Caco-2 (cell line): ENCODE measurements around the gene SAMSN1. TPM values are rescaled to one million over a fixed set of nuclear protein-coding genes. Genes with fewer than 3 reads are reported as not detected.

Experiments used
- BruUV-seq: library from RNA; stranded (reverse); fragments of 400-500 nt; replicated peaks from 2 replicates; lab custom pipeline; 2021; lab: Mats Ljungman, UMichigan
- CTCF ChIA-PET: fragments of 300-600 bp; sonication (Branson Sonifier 250); formaldehyde crosslinking; loops from one replicate; lab custom pipeline; 2022; ENCODE audit warnings: antibody characterized with exemption; lab: Charles Lee
- POLR2A ChIA-PET: fragments of 300-600 bp; sonication (Branson Sonifier 250); formaldehyde crosslinking; loops from one replicate; lab custom pipeline; 2022; ENCODE audit warnings: antibody characterized with exemption; lab: Charles Lee
- DNase-seq, 2 experiments: peaks; one replicate each; pipeline versions ENCODE4 v3.0.0 to v3.0.0-alpha.2; 2020 to 2022
- H3K27me3 ChIP-seq: replicated peaks from 2 replicates; pipeline ENCODE4 v1.6.0; 2011; ENCODE audit warnings: low read length; ENCODE audit not compliant: control insufficient read depth, insufficient read depth
- H3K36me3 ChIP-seq: 2 replicates; pipeline ENCODE4 v1.5.1; 2011; ENCODE audit warnings: low read length; ENCODE audit not compliant: control insufficient read depth, insufficient read depth
- H3K4me1 ChIP-seq: fragments of 250-450 bp; sonication (Bioruptor Pico); 2 replicates; pipeline ENCODE4 v1.5.1; 2020; ENCODE audit warnings: mild to moderate bottlenecking
- H3K4me3 ChIP-seq: 2 replicates; pipeline ENCODE4 v1.5.1; 2011; ENCODE audit warnings: low read depth, mild to moderate bottlenecking, control low read depth, low read length
- H3K9me3 ChIP-seq: fragments of 250-450 bp; sonication (Bioruptor Pico); 2 replicates; pipeline ENCODE4 v1.5.1; 2020; ENCODE audit warnings: mild to moderate bottlenecking, moderate library complexity
- H3K27ac Mint-ChIP-seq: one replicate; pipeline ENCODE4 v1.8.0; 2022; ENCODE audit warnings: mixed read lengths; ENCODE audit not compliant: unreplicated experiment
- H3K27me3 Mint-ChIP-seq: one replicate; pipeline ENCODE4 v1.8.0; 2022; ENCODE audit warnings: mixed read lengths; ENCODE audit not compliant: insufficient read depth, unreplicated experiment
- H3K36me3 Mint-ChIP-seq: one replicate; pipeline ENCODE4 v1.8.0; 2022; ENCODE audit warnings: mild to moderate bottlenecking, mixed read lengths; ENCODE audit not compliant: insufficient read depth, unreplicated experiment
- H3K4me1 Mint-ChIP-seq: one replicate; pipeline ENCODE4 v1.8.0; 2022; ENCODE audit warnings: low read depth, mixed read lengths; ENCODE audit not compliant: unreplicated experiment
- H3K4me3 Mint-ChIP-seq: one replicate; pipeline ENCODE4 v1.8.0; 2022; ENCODE audit warnings: mild to moderate bottlenecking, moderate library complexity, mixed read lengths; ENCODE audit not compliant: unreplicated experiment
- H3K9me3 Mint-ChIP-seq: one replicate; pipeline ENCODE4 v1.8.0; 2022; ENCODE audit warnings: mixed read lengths; ENCODE audit not compliant: unreplicated experiment
- intact Hi-C: fragments of 100-400 bp; cut with micrococcal nuclease; formaldehyde crosslinking; loops from one replicate; pipeline ENCODE4 v1.10.0; 2022; ENCODE audit not compliant: unreplicated experiment
- total RNA-seq: library from RNA; stranded (reverse); gene quantifications from 2 replicates; pipeline ENCODE4 v1.2.3, GENCODE V29; 2022
- TF ChIP-seq, protein P1 (sequence below), 2 experiments: fragments of 200-600 bp in 1 of 2; IDR thresholded peaks; 1 replicate in 1 of 2; 2 replicates in 1 of 2; pipeline versions ENCODE4 v1.5.1 to v1.8.0; 2011 to 2022; ENCODE audit warnings: antibody characterized with exemption in 1 of 2, control low read depth in 1 of 2, inconsistent platforms in 1 of 2, low read depth in 1 of 2, low read length in 1 of 2, mild to moderate bottlenecking in 1 of 2, moderate library complexity in 1 of 2; ENCODE audit not compliant: insufficient read depth in 1 of 2, severe bottlenecking in 1 of 2, unreplicated experiment in 1 of 2

Gene SAMSN1
- total RNA-seq, 1 experiment from 2014 or later: not detected

- Mint-ChIP-seq H3K9me3 (no peaks in the 10 kb centered on the region), H3K27ac (no peak overlapping the region), H3K4me1 (no peaks in the 10 kb centered on the region), H3K36me3 (no peaks in the 10 kb centered on the region), H3K27me3 (no peaks in the 10 kb centered on the region), H3K4me3 (no peak overlapping the region)
- intact Hi-C loops: no loop called here
- ChIA-PET CTCF (no interaction called here), POLR2A (no interaction called here)
- no peak for DNase-seq
- BruUV-seq: no TSS peak
- H3K9me3 ChIP-seq: no peaks in the 10 kb centered on the region
- no peaks in the 10 kb centered on the region for H3K36me3 ChIP-seq
- H3K4me1 ChIP-seq: no peaks in the 10 kb centered on the region
- TF ChIP-seq, protein P1, sequence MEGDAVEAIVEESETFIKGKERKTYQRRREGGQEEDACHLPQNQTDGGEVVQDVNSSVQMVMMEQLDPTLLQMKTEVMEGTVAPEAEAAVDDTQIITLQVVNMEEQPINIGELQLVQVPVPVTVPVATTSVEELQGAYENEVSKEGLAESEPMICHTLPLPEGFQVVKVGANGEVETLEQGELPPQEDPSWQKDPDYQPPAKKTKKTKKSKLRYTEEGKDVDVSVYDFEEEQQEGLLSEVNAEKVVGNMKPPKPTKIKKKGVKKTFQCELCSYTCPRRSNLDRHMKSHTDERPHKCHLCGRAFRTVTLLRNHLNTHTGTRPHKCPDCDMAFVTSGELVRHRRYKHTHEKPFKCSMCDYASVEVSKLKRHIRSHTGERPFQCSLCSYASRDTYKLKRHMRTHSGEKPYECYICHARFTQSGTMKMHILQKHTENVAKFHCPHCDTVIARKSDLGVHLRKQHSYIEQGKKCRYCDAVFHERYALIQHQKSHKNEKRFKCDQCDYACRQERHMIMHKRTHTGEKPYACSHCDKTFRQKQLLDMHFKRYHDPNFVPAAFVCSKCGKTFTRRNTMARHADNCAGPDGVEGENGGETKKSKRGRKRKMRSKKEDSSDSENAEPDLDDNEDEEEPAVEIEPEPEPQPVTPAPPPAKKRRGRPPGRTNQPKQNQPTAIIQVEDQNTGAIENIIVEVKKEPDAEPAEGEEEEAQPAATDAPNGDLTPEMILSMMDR (IDR thresholded peaks at IDR 0.05; ENCODE audit: insufficient read depth in 1 of 2, low read depth in 1 of 2, low read length in 1 of 2, severe bottlenecking in 1 of 2, unreplicated experiment in 1 of 2): no peak
- no peaks in the 10 kb centered on the region for H3K27me3 ChIP-seq
- H3K4me3 ChIP-seq: no peak overlapping the region
Measured at GRCh38 chr21:14542638-14543037, 3.5 kb downstream of the SAMSN1 start.

DNA sequence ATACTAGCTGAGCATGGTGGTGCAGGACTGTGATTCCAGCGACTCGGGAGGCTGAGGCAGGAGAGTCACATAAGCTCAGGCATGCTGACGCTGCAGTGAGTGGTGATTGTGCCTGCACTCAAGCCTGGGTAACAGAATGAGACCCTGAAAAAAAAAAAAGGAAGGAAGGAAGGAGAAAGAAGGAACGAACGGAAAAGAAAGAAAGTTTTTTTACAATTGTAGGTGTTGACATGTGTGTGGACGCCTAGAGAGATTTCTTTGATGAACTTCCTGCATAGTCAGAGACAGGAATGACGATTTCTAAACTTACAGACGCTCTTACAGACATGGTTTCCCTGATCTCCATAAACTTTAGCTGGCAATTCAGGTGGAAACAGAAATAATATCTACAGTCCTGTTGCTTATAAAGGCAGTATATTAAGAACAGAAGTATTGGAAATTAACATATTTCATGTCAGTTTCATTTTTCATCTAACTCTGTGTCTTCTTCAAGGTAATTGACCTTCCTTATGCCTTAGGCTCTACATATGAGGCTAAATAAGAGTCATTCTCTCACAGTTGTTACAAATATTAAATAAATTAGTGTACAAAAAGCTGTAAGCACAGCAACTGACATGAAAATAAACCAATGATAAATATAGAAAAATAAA is 4.1 kb downstream of the SAMSN1 start:
- H3K4me3 Mint-ChIP-seq: no peak overlapping the region
- no peak for DNase-seq
- no peaks in the 10 kb centered on the region for H3K9me3 Mint-ChIP-seq
- H3K36me3 Mint-ChIP-seq: no peaks in the 10 kb centered on the region
- Histone ChIP-seq H3K9me3 (no peaks in the 10 kb centered on the region), H3K4me3 (no peak overlapping the region), H3K4me1 (no peaks in the 10 kb centered on the region), H3K36me3 (no peaks in the 10 kb centered on the region), H3K27me3 (no peaks in the 10 kb centered on the region)
- intact Hi-C loops: no loop called here
- H3K27me3 Mint-ChIP-seq: no peaks in the 10 kb centered on the region
- CTCF ChIA-PET: no interaction called here
- POLR2A ChIA-PET: no interaction called here
- no TSS peak for BruUV-seq
- no peaks in the 10 kb centered on the region for H3K4me1 Mint-ChIP-seq
- no peak overlapping the region for H3K27ac Mint-ChIP-seq
- TF ChIP-seq, protein P1 (IDR thresholded peaks at IDR 0.05; ENCODE audit: insufficient read depth in 1 of 2, low read depth in 1 of 2, low read length in 1 of 2, severe bottlenecking in 1 of 2, unreplicated experiment in 1 of 2): no peak

DNA sequence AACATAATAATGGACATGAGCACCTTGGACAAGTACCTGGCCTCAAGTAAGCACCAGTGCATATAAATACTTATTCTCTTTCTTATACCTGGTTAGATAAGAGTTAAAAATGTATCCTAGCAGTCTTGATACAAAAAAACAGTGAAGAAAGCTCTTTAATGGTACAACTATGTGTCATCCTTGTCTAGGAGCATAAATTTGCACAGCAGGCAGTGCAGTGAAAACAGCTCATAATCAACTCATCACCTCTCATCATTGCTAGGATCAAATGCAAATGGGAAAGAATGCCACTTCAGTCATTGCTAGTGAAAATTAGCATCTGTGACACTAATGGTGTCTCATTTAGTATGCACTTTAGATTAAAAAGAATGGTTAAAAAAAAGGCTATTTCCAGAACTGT is 7.6 kb downstream of the SAMSN1 start:
- no TSS peak for BruUV-seq
- Mint-ChIP-seq H3K9me3 (peaks cover 15% of the 10 kb centered on the region), H3K4me3 (no peak overlapping the region), H3K27ac (no peak overlapping the region), H3K27me3 (no peaks in the 10 kb centered on the region), H3K36me3 (no peaks in the 10 kb centered on the region), H3K4me1 (no peaks in the 10 kb centered on the region)
- DNase-seq: no peak
- ChIA-PET CTCF (no interaction called here), POLR2A (no interaction called here)
- Histone ChIP-seq H3K4me3 (no peak overlapping the region), H3K27me3 (no peaks in the 10 kb centered on the region), H3K4me1 (no peaks in the 10 kb centered on the region), H3K9me3 (no peaks in the 10 kb centered on the region), H3K36me3 (no peaks in the 10 kb centered on the region)
- intact Hi-C loops: no loop called here
- TF ChIP-seq, protein P1 (IDR thresholded peaks at IDR 0.05; ENCODE audit: insufficient read depth in 1 of 2, low read depth in 1 of 2, low read length in 1 of 2, severe bottlenecking in 1 of 2, unreplicated experiment in 1 of 2): no peak
